Bronchial epithelial cell (primary cell): ENCODE measurements around the gene LCN12. TPM values are rescaled to one million over a fixed set of nuclear protein-coding genes. Genes with fewer than 3 reads are reported as not detected.
A peak's percentile ranks its signal among the peaks of the same experiment; 100 is the strongest.

Source experiments
- DNase-seq: peaks from one replicate; pipeline ENCODE4 v3.0.0-alpha.2; 2010; ENCODE audit warnings: low read depth
- FAIRE-seq: peaks from 2 replicates; lab custom pipeline; 2011; peaks lifted over from hg19 to GRCh38; lab: Jason Lieb, UNC
- H3K27me3 ChIP-seq: 2 replicates; pipeline ENCODE4 v1.5.1; 2011; ENCODE audit warnings: low read length; ENCODE audit not compliant: control insufficient read depth, insufficient read depth
- H3K36me3 ChIP-seq: 2 replicates; pipeline ENCODE4 v1.5.1; 2011; ENCODE audit warnings: low read length; ENCODE audit not compliant: control insufficient read depth, insufficient read depth
- H3K4me3 ChIP-seq: 2 replicates; pipeline ENCODE4 v1.5.1; 2011; ENCODE audit warnings: mild to moderate bottlenecking, low read depth, low read length, control low read depth
- total RNA-seq: library from RNA; depleted of rRNA; stranded (reverse); fragments of >200 nt; gene quantifications from 2 replicates; pipeline ENCODE4 v1.2.1, GENCODE V29; 2014
- TF ChIP-seq, protein P1 (sequence below): IDR thresholded peaks from 2 replicates; pipeline ENCODE4 v1.5.1; 2011; ENCODE audit warnings: mild to moderate bottlenecking, moderate library complexity, low read length, control low read depth, inconsistent platforms; ENCODE audit not compliant: insufficient read depth, severe bottlenecking

The LCN12 gene
- total RNA-seq, 1 donor from 2014 or later, result not detected

DNA sequence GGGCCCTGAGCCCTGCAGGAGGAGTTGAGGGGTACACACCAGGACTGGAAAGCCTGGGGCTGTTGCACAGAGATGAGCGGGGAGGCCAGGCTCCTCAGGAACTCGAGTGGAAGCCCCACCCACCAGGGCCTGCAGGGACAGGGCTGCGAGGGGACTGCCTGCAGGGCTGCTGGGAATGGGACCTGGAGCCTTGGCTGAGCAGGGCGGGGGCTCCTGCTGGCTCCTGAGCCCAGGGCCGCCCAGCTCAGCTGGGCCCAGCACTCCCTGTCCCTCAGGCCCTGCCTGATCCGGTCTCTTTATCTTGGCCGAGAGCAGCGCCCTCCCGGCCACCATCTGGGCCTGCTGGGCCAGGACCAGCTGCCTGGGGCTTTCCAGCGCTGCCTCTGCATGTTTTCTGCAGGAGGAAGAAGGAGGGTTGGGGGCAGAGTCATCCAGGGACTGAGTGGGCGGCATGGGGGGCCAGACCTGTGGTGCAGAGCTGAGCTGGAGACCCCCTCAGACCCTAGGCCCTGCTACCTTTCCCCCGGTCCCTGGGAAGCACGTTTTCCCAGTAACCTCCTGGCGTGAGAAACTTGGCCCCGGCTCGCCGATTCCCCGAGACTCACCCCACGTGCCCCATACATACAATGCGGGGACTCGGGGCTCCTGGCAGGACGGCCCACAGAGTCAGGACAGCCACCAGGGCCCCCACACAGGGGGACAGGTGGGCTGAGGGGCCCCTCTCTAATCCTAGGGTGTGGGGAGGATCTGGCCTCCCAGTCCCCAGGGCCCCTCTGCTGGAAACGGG is 9.4 kb downstream of the LCN12 start:
- TF ChIP-seq, protein P1, sequence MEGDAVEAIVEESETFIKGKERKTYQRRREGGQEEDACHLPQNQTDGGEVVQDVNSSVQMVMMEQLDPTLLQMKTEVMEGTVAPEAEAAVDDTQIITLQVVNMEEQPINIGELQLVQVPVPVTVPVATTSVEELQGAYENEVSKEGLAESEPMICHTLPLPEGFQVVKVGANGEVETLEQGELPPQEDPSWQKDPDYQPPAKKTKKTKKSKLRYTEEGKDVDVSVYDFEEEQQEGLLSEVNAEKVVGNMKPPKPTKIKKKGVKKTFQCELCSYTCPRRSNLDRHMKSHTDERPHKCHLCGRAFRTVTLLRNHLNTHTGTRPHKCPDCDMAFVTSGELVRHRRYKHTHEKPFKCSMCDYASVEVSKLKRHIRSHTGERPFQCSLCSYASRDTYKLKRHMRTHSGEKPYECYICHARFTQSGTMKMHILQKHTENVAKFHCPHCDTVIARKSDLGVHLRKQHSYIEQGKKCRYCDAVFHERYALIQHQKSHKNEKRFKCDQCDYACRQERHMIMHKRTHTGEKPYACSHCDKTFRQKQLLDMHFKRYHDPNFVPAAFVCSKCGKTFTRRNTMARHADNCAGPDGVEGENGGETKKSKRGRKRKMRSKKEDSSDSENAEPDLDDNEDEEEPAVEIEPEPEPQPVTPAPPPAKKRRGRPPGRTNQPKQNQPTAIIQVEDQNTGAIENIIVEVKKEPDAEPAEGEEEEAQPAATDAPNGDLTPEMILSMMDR, result no peak
- Histone ChIP-seq H3K36me3 (no peaks in the 10 kb centered on the region), H3K4me3 (no peak overlapping the region), H3K27me3 (peaks cover 5% of the 10 kb centered on the region)
- no peak for FAIRE-seq
- no peak for DNase-seq

DNA sequence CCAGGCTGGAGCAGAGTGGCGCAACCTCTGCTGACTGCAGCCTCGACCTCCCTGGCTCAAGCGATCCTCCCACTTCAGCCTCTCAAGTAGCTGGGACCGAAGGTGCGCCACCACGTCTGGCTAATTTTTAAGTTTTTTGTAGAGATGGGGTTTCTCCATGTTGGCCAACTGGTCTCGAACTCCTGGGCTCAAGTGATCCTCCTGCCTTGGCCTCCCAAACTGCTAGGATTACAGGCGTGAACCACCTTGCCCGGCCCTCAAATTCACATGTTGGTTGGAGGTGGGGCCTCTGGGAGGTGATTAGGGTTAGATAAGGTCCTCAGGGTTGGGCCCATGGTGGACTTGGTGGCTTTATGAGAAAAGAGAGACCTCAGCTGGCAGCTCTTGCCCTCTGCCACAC is 10.1 kb downstream of the LCN12 start:
- Histone ChIP-seq H3K27me3 (peaks cover 5% of the 10 kb centered on the region), H3K36me3 (no peaks in the 10 kb centered on the region)

DNA sequence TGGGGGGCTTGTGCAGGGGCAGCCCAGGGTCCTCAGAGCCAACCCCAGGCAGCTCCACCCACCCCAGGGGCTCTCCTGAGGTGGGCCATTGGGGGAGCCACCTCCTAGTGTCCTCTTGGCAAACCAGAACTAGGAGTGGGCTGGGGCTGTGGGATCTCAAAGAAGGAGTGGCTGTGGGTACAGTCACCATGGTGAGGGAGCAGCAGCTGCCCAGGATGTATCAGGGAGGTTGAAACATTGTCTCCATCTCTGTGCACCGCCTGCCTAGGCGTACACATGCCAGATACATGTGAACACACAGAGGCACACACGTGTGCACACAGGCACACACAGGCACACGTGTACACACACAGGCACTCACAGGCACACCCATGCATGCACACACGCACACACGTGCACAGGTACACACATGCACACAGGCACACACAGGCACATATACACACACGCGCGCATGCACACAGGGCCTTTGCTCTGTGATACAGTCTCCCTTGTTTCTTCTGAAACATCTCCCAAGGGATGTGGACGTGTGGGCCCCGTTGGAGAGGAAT is 10.7 kb downstream of the LCN12 start:
- H3K4me3 ChIP-seq, result no peak overlapping the region
- H3K27me3 ChIP-seq, result peaks cover 5% of the 10 kb centered on the region
- DNase-seq (no peak), FAIRE-seq (peak; percentile 83)
- no peaks in the 10 kb centered on the region for H3K36me3 ChIP-seq
- TF ChIP-seq, protein P1, result no peak

More for the DNA sequence above, 10.1 kb downstream of the LCN12 start:
- TF ChIP-seq, protein P1, result no peak
- H3K4me3 ChIP-seq, result no peak overlapping the region
- DNase-seq (no peak), FAIRE-seq (no peak)

DNA sequence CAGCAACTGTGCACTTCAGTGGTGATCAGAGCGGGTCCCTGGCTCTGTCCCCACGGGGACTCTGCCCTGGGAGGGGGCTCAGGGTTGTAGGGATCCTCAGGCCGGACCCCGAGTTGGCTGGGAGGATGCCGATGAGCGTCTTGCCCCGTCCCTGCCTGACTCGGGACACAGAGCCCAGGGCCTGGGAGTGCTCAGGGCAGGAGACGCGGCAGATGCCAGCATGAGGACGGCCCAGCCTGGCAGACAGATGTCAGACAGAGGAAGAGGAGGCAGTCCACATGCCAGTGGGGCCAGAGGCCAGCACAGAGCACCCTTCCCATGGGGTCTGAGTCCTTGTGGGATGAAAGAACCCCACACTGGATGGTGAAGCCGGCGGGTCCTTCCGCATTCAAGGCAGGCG is 11.3 kb downstream of the LCN12 start:
- Histone ChIP-seq H3K27me3 (peaks cover 5% of the 10 kb centered on the region), H3K36me3 (no peaks in the 10 kb centered on the region), H3K4me3 (no peak overlapping the region)
- TF ChIP-seq, protein P1, result no peak
- no peak for FAIRE-seq
- no peak for DNase-seq

DNA sequence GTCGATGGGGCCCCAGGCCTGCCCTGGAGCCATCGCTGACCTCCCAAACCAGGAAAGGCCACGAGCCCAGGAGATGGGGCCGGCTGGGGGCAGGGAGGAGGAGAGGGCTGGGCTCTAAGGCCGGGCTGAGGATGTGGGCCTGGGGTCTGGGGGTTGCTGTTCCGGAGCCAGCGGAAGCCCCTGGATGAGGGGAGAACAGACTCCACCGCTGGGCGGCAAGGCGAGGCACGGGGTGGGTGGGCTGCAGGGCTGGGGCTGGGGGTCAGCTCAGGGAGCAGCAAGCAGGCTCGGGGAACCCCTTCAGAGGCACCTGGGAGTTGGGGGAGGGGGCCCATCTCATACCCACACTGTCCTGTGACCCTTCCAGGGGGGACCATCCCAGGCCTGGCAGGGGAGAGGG is 11.7 kb downstream of the LCN12 start:
- DNase-seq (no peak), FAIRE-seq (no peak)
- TF ChIP-seq, protein P1, result no peak
- no peaks in the 10 kb centered on the region for H3K36me3 ChIP-seq
- H3K4me3 ChIP-seq, result no peak overlapping the region
- peaks cover 5% of the 10 kb centered on the region for H3K27me3 ChIP-seq
